ENCODE measurements around the gene POTEF. TPM values are rescaled to one million over a fixed set of nuclear protein-coding genes. Genes with fewer than 3 reads are reported as not detected.
"Not testable (repeated sequence)": the region's sequence is repeated elsewhere in the genome, so short reads cannot be mapped to it uniquely, and the experiment has no call there.

The POTEF gene
- total and polyA plus RNA-seq, 3 donors from 2014 or later: 10.3 to 88.4 (median 56.9) TPM

GRCh38 chr2:130162968-130163367 lies 33.9 kb upstream of the POTEF start:
- no peaks in the 10 kb centered on the region for H3K9me3 ChIP-seq
- no peaks in the 10 kb centered on the region for H3K4me1 ChIP-seq
- intact Hi-C loops (cut with DNase I; ENCODE audit: low total_unique reads): no loop called here
- DNase-seq: no peak
- H3K36me3 ChIP-seq (ENCODE audit: low read depth, missing control alignments): no peaks in the 10 kb centered on the region
- no peak for TF ChIP-seq POLR2A (IDR thresholded peaks at IDR 0.05)
- H3K4me3 ChIP-seq: no peak overlapping the region
- no peaks in the 10 kb centered on the region for H3K27me3 ChIP-seq
- WGBS, 2 donors: 91 to 95% methylated on average over 6 to 9 of the region's 9 CpGs
- H3K27ac ChIP-seq: no peak overlapping the region

- intact Hi-C loops (cut with DNase I; ENCODE audit: low total_unique reads); H3K36me3 ChIP-seq (ENCODE audit: low read depth, missing control alignments); H3K27ac ChIP-seq; H3K9me3 ChIP-seq; DNase-seq; H3K4me3 ChIP-seq; H3K27me3 ChIP-seq; H3K4me1 ChIP-seq: not testable (repeated sequence)
- 86 to 96% methylated on average over 6 to 7 of the region's 7 CpGs for WGBS, 2 donors
Measured at GRCh38 chr2:130162486-130162885, 33.5 kb upstream of the POTEF start.

- WGBS, 2 donors: 87 to 88% methylated on average over 22 to 25 of the region's 25 CpGs
- H3K9me3 ChIP-seq; H3K4me1 ChIP-seq; DNase-seq; H3K27me3 ChIP-seq; H3K27ac ChIP-seq; H3K4me3 ChIP-seq; intact Hi-C loops (cut with DNase I; ENCODE audit: low total_unique reads); H3K36me3 ChIP-seq (ENCODE audit: low read depth, missing control alignments): not testable (repeated sequence)
Measured at GRCh38 chr2:130160838-130161705, 32.0 kb upstream of the POTEF start.

GRCh38 chr2:130160131-130160530 lies 31.1 kb upstream of the POTEF start:
- TF ChIP-seq CTCF (IDR thresholded peaks at IDR 0.05) (no peak), POLR2A (IDR thresholded peaks at IDR 0.05) (no peak)
- peaks cover 3% of the 10 kb centered on the region for H3K4me1 ChIP-seq
- H3K27ac ChIP-seq: no peak overlapping the region
- H3K4me3 ChIP-seq: no peak overlapping the region
- no peak for DNase-seq
- H3K27me3 ChIP-seq: no peaks in the 10 kb centered on the region
- intact Hi-C loops (cut with DNase I; ENCODE audit: low total_unique reads): no loop called here
- no peaks in the 10 kb centered on the region for H3K9me3 ChIP-seq
- no peaks in the 10 kb centered on the region for H3K36me3 ChIP-seq (ENCODE audit: low read depth, missing control alignments)
- 94 to 99% methylated on average over 3 to 6 of the region's 6 CpGs for WGBS, 2 donors

GRCh38 chr2:130159376-130159775 lies 30.4 kb upstream of the POTEF start:
- WGBS, 2 donors: 91 to 92% methylated on average over 4 of the region's 4 CpGs
- H3K27me3 ChIP-seq; H3K4me1 ChIP-seq; H3K4me3 ChIP-seq; intact Hi-C loops (cut with DNase I; ENCODE audit: low total_unique reads); H3K9me3 ChIP-seq; H3K27ac ChIP-seq; H3K36me3 ChIP-seq (ENCODE audit: low read depth, missing control alignments); DNase-seq: not testable (repeated sequence)

GRCh38 chr2:130158631-130159030 lies 29.6 kb upstream of the POTEF start:
- Histone ChIP-seq H3K9me3 (no peaks in the 10 kb centered on the region), H3K4me3 (no peak overlapping the region), H3K27me3 (no peaks in the 10 kb centered on the region), H3K36me3 (ENCODE audit: low read depth, missing control alignments) (no peaks in the 10 kb centered on the region), H3K27ac (no peak overlapping the region), H3K4me1 (peaks cover 3% of the 10 kb centered on the region)
- 84 to 90% methylated on average over 6 to 9 of the region's 9 CpGs for WGBS, 2 donors
- TF ChIP-seq POLR2A (IDR thresholded peaks at IDR 0.05): no peak
- no peak for TF ChIP-seq CTCF (IDR thresholded peaks at IDR 0.05)
- intact Hi-C loops (cut with DNase I; ENCODE audit: low total_unique reads): no loop called here
- no peak for DNase-seq

GRCh38 chr2:130157825-130158514 lies 28.9 kb upstream of the POTEF start:
- H3K27ac ChIP-seq; H3K4me3 ChIP-seq; H3K4me1 ChIP-seq; H3K27me3 ChIP-seq; DNase-seq; H3K36me3 ChIP-seq (ENCODE audit: low read depth, missing control alignments); intact Hi-C loops (cut with DNase I; ENCODE audit: low total_unique reads); H3K9me3 ChIP-seq: not testable (repeated sequence)
- 78 to 79% methylated on average over 13 of the region's 13 CpGs for WGBS, 2 donors

- H3K4me1 ChIP-seq; H3K27ac ChIP-seq; DNase-seq; H3K27me3 ChIP-seq; H3K9me3 ChIP-seq; H3K4me3 ChIP-seq; intact Hi-C loops (cut with DNase I; ENCODE audit: low total_unique reads); H3K36me3 ChIP-seq (ENCODE audit: low read depth, missing control alignments): not testable (repeated sequence)
- WGBS, 2 donors: 82% methylated on average over 4 of the region's 12 CpGs; no CpG with 5 or more reads in 1 of the 2 donors
Measured at GRCh38 chr2:130157354-130157753, 28.3 kb upstream of the POTEF start.
